GM18951 (cell line): ENCODE results near the gene TRIM14.
"Not testable (repeated sequence)": the region's sequence is repeated elsewhere in the genome, so short reads cannot be mapped to it uniquely, and the experiment has no call there.

Experiments used
- POLR2A ChIP-seq: IDR thresholded peaks from 4 replicates; pipeline ENCODE4 v1.6.1; 2011; ENCODE audit warnings: mild to moderate bottlenecking; ENCODE audit not compliant: insufficient read length, insufficient read depth; ENCODE audit errors: extremely low read depth
- in situ Hi-C: fragments of 300-500 bp; cut with MboI; formaldehyde crosslinking; loops from one replicate; pipeline ENCODE4 v1.12.0; 2022; ENCODE audit warnings: low sequenced_read_pairs, mixed read lengths, inconsistent platforms; ENCODE audit not compliant: unreplicated experiment

The TRIM14 gene

DNA sequence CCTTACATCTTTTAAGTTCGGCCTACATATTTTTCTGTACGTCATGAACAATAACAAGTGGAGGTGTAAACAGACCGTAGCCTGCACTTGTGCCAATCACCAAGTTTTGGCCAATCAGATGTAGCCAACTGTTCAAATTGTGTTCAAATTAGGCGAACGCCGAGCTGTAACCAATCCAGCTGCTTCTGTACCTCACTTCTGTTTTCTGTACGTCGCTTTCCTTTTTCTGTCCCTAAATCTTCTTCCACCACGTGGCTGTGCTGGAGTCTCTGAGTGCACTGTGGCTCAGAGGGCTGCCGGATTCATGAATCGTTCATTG, 26.4 kb downstream of the TRIM14 start:
- TF ChIP-seq POLR2A: no peak
- in situ Hi-C loops: no loop called here

DNA sequence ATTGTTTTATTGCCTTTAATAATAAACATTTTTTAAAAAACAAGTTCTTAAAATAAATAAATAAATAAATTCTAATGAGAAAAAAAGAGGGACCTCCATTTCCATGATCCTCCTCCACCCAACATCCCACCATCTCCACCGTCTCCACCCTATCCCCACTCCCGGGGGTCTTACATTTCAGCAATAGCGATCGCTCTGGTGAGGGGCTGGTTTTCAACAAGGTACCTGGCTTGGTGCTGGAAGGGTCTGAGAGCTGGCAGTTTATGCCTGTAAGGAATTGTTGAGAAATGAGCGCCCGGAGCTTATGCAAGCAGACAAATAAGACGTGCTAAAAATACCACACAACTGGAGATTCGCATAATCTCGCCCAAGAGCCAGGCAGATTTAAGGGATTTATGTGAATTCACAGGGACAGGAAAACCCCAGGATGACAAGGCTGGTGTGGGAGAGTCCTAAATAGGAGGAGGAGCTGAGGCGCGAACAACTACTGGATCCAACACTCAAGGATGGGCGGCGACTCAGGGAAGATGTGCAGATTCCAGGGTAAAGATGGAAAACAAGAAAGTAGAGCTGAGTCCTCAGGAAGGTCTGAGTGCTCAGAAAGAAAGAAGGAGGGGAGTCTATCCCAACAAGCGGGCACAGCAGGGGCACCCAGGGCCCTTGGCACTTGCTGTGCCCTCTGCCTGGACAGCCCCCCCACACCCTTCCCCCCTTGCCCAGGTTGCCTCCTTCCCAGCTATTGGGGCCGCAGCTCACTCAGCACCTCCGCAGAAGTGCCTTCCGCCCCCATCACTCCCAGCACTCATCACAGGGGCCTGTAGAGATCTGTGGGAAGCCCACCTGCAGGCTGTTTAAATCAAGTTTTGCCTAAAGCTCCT, 27.0 kb downstream of the TRIM14 start:
- TF ChIP-seq POLR2A: no peak
- in situ Hi-C loops: no loop called here

- in situ Hi-C loops: not testable (repeated sequence)
These were observed 28.3 kb downstream of the TRIM14 start for GRCh38 chr9:98090674-98091073.

DNA sequence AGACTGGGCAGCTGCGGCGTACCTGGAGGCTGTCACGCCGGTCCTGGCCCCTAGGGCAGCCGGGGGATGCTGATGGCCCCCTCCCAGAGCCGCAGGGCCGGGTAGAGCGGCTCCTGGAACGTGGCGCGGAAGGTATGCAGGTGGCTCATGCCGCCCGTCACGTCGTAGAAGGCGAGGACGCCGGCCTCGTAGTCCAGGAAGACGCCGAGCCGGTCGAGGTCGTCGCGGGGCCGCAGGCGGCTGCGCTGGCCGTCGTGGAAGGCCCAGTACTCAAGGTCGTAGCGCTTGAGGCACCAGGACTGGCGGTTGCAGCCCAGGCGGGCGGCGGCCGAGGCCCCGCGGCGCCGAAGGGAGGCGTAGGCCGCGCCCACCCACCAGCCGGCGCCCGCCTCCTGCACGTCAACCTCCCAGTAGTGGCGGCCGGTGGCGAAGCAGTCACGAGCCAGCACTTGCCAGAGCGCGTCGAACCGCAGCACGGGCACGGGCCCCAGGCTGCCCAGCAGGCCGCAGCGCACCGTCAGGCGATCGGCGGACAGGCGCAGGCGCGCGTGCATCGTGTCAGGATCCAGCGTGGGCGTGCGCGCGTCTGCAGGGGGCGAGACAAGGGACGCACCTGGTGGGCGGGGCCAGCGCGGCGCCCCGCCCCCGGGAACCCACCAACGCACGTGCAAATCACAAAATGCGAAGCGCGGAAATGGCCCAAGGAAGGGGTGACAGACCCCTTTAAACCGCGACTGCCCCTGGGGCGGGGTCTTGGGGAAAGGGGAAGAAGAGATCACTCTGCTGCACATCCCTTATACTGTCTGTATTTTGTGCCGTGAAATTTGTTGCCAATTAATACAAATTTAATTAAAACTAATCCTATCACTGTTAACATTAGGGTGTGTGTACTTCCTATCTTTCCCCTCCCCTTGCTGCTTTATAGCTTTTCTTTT, 31.3 kb downstream of the TRIM14 start:
- in situ Hi-C loops: no loop called here
- TF ChIP-seq POLR2A: no peak

GRCh38 chr9:98086461-98086860, 32.6 kb downstream of the TRIM14 start:
- in situ Hi-C loops: no loop called here
- no peak for TF ChIP-seq POLR2A

GRCh38 chr9:98085944-98086343, 33.1 kb downstream of the TRIM14 start:
- in situ Hi-C loops: no loop called here
- TF ChIP-seq POLR2A: no peak

DNA sequence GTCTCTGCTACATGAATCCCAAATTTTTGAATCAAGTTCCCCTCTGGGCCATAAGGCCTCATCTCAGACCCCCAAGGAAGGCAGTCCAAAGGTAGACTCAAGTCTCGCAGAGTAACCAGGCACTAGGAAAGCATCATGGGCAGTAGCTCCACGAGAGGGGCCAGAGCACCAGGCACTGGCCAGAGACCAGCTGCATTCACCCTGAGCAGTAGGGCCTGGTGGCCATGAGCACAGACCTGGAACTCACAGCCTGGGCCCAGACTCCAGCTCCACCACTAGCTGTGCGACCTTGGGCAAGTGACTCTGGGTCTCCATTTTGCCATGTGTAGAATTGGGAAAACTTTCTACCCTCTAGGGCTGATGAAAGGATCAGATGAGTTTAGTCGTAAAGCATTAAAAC, 34.0 kb downstream of the TRIM14 start:
- in situ Hi-C loops: no loop called here
- no peak for TF ChIP-seq POLR2A

GRCh38 chr9:98084396-98084795, 34.6 kb downstream of the TRIM14 start:
- in situ Hi-C loops: no loop called here
- TF ChIP-seq POLR2A: no peak

- no peak for TF ChIP-seq POLR2A
- in situ Hi-C loops: no loop called here
These were observed 35.3 kb downstream of the TRIM14 start for GRCh38 chr9:98083566-98084183.

- in situ Hi-C loops: no loop called here
- TF ChIP-seq POLR2A: no peak
These were observed 35.9 kb downstream of the TRIM14 start for GRCh38 chr9:98083061-98083501.

DNA sequence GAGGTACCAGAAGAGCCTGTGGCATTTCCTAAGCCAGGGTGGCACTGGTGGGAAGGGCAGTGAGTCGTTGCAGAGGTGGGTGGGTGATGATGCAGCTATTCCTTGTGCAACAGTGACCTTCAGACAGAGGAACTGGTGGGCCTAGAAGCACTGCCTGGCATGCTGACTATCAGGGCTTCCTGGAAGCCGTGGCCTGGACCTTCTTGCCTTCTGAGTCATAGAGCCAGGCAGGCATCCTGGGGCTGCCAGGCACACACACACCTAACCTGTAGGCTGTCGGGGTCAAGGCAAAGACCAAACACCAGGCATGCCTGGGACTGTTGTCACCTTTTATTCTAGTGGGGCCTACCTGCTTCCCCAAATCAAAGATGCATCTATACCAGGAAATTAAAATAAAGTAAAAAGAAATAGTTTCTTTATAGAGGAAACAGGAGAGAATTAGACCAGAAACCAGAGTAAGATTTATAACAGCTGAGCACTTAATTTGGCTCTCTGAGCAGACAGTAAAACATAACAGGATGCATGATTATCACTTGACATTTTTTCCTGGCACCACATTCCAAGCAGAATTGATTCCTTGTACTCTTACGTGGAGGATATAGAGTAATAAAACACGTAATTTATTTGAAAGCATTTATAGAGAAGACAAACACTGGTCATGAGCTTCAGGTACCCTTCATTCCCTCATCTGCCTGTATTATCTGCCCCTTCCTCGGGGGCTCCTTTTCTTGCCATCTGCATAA, 37.4 kb downstream of the TRIM14 start:
- in situ Hi-C loops: no loop called here
- TF ChIP-seq POLR2A: no peak

DNA sequence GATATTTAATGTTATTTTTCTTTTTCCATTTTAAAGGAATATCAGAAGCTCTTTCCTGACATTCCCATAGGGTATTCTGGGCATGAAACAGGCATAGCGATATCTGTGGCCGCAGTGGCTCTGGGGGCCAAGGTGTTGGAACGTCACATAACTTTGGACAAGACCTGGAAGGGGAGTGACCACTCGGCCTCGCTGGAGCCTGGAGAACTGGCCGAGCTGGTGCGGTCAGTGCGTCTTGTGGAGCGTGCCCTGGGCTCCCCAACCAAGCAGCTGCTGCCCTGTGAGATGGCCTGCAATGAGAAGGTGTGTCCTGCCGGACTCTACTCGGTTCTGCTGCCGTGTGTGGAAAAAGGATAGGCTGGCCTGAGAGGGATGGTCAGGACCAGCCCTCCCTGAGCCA, 38.2 kb downstream of the TRIM14 start:
- no peak for TF ChIP-seq POLR2A
- in situ Hi-C loops: no loop called here

DNA sequence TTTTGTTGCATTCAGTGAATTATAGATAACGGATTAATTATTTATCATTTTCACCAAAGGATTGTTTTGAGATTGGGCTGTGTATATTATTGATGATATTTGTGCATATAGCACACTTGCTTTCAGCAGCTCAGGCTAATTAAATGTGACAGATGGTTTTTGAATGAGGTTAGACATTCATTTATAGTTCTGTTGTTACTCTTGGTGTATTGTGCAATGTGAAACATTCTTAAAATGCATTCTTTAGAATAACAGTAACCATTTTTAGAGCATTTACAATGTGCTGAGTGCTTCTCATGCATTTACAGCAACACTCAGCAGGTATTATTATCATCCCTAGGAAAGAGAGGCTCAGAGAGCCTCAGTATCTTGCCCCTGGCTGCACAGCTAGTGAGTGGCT, 38.7 kb downstream of the TRIM14 start:
- in situ Hi-C loops: no loop called here
- no peak for TF ChIP-seq POLR2A
